ENCODE results near the gene TEAD1. TPM values are rescaled to one million over a fixed set of nuclear protein-coding genes. Genes with fewer than 3 reads are reported as not detected.

Gene TEAD1
- polyA plus RNA-seq, 1 donor from 2014 or later, result 12.2 TPM

GRCh38 chr11:12952094-12952493 lies 277.9 kb downstream of the TEAD1 start:
- H3K4me3 ChIP-seq (ENCODE audit: low read length), result no peak overlapping the region
- no peaks in the 10 kb centered on the region for H3K79me2 ChIP-seq (replicated peaks; ENCODE audit: insufficient read depth, low read length)
- no peaks in the 10 kb centered on the region for H3K9me2 ChIP-seq (ENCODE audit: insufficient read depth, low read length)
- TF ChIP-seq SMC3 (conservative IDR thresholded peaks at IDR 0.05; ENCODE audit: poor library complexity) (no peak), POLR2AphosphoS5 (IDR thresholded peaks at IDR 0.05) (no peak), EP300 (conservative IDR thresholded peaks at IDR 0.05; ENCODE audit: poor library complexity, severe bottlenecking) (no peak), EZH2 (IDR thresholded peaks at IDR 0.05; ENCODE audit: borderline replicate concordance, insufficient read depth, low read length, poor library complexity, severe bottlenecking) (no peak), CTCF (IDR thresholded peaks at IDR 0.05; ENCODE audit: poor library complexity, severe bottlenecking) (no peak), MXI1 (conservative IDR thresholded peaks at IDR 0.05; ENCODE audit: poor library complexity, severe bottlenecking) (no peak), RAD21 (conservative IDR thresholded peaks at IDR 0.05) (no peak), TAF1 (IDR thresholded peaks at IDR 0.05; ENCODE audit: low read depth) (no peak), REST (IDR thresholded peaks at IDR 0.05; ENCODE audit: borderline replicate concordance) (no peak)
- no peaks in the 10 kb centered on the region for H4K20me1 ChIP-seq (ENCODE audit: insufficient read depth)
- H3K27me3 ChIP-seq (ENCODE audit: insufficient read depth, low read depth, low read length), result no peaks in the 10 kb centered on the region
- no peaks in the 10 kb centered on the region for H3K36me3 ChIP-seq (ENCODE audit: insufficient read depth, low read length)
- no peak overlapping the region for H3K4me2 ChIP-seq (ENCODE audit: low read length)
- no peak overlapping the region for H2AFZ ChIP-seq (ENCODE audit: low read depth, low read length)
- no peaks in the 10 kb centered on the region for H3K9me3 ChIP-seq (ENCODE audit: low read length)
- no peaks in the 10 kb centered on the region for H3F3A ChIP-seq (ENCODE audit: insufficient read depth, low read length, poor library complexity, severe bottlenecking)
- no peak overlapping the region for H3K9ac ChIP-seq (ENCODE audit: low read length)
- H3K27ac ChIP-seq (ENCODE audit: low read length), result no peak overlapping the region

- Histone ChIP-seq H2AFZ (ENCODE audit: low read depth, low read length) (no peak overlapping the region), H3K79me2 (replicated peaks; ENCODE audit: insufficient read depth, low read length) (no peaks in the 10 kb centered on the region), H3K9me3 (ENCODE audit: low read length) (no peaks in the 10 kb centered on the region), H3K36me3 (ENCODE audit: insufficient read depth, low read length) (no peaks in the 10 kb centered on the region), H3K4me3 (ENCODE audit: low read length) (no peak overlapping the region), H3K9me2 (ENCODE audit: insufficient read depth, low read length) (no peaks in the 10 kb centered on the region), H3F3A (ENCODE audit: insufficient read depth, low read length, poor library complexity, severe bottlenecking) (no peaks in the 10 kb centered on the region), H3K27ac (ENCODE audit: low read length) (no peak overlapping the region), H3K4me2 (ENCODE audit: low read length) (no peak overlapping the region), H4K20me1 (ENCODE audit: insufficient read depth) (no peaks in the 10 kb centered on the region), H3K27me3 (ENCODE audit: insufficient read depth, low read depth, low read length) (no peaks in the 10 kb centered on the region), H3K9ac (ENCODE audit: low read length) (no peak overlapping the region)
- TF ChIP-seq MXI1 (conservative IDR thresholded peaks at IDR 0.05; ENCODE audit: poor library complexity, severe bottlenecking), result no peak
- no peak for TF ChIP-seq EZH2 (IDR thresholded peaks at IDR 0.05; ENCODE audit: borderline replicate concordance, insufficient read depth, low read length, poor library complexity, severe bottlenecking)
- no peak for TF ChIP-seq REST (IDR thresholded peaks at IDR 0.05; ENCODE audit: borderline replicate concordance)
- no peak for TF ChIP-seq CTCF (IDR thresholded peaks at IDR 0.05; ENCODE audit: poor library complexity, severe bottlenecking)
- TF ChIP-seq RAD21 (conservative IDR thresholded peaks at IDR 0.05), result no peak
- TF ChIP-seq TAF1 (IDR thresholded peaks at IDR 0.05; ENCODE audit: low read depth), result no peak
Observed at GRCh38 chr11:12958986-12959385, 284.8 kb downstream of the TEAD1 start.

Measured in neural cell (in vitro differentiated cells).